Fibroblast of the aortic adventitia (primary cell): ENCODE data around the gene DCN. TPM values are rescaled to one million over a fixed set of nuclear protein-coding genes. Genes with fewer than 3 reads are reported as not detected.

ENCODE experiments used
- DNase-seq: peaks from one replicate; pipeline ENCODE4 v3.0.0-alpha.2; 2010; ENCODE audit warnings: low read depth
- H3K4me3 ChIP-seq: 2 replicates; pipeline ENCODE4 v1.5.1; 2011; ENCODE audit warnings: low read depth, mild to moderate bottlenecking, control low read depth, low read length, moderate library complexity
- CTCF ChIP-seq: IDR thresholded peaks from 2 replicates; pipeline ENCODE4 v1.5.1; 2011; ENCODE audit warnings: mild to moderate bottlenecking, low read length, control low read depth, inconsistent platforms; ENCODE audit not compliant: insufficient read depth
- total RNA-seq: library from RNA; depleted of rRNA; stranded (reverse); fragments of >200 nt; gene quantifications from 2 replicates; pipeline ENCODE4 v1.2.3, GENCODE V29; 2012; ENCODE audit warnings: low replicate concordance

The DCN gene
- total RNA-seq, 1 donor: 2,298 TPM

GRCh38 chr12:91109148-91109564 is 73.5 kb downstream of the DCN start:
- H3K4me3 ChIP-seq: peak overlapping the region; percentile 67
- peak; percentile 64 for TF ChIP-seq CTCF
- DNase-seq: peak; percentile 74

- H3K4me3 ChIP-seq: no peak overlapping the region
- no peak for DNase-seq
- no peak for TF ChIP-seq CTCF
Measured at GRCh38 chr12:91108196-91108755, 74.3 kb downstream of the DCN start.

- H3K4me3 ChIP-seq: no peak overlapping the region
- DNase-seq: no peak
- TF ChIP-seq CTCF: no peak
Measured at GRCh38 chr12:91106283-91106682, 76.3 kb downstream of the DCN start.

- TF ChIP-seq CTCF: no peak
- peak; percentile 42 for DNase-seq
- H3K4me3 ChIP-seq: no peak overlapping the region
Measured at GRCh38 chr12:91105807-91106206, 76.8 kb downstream of the DCN start.

GRCh38 chr12:91104812-91105466 is 77.7 kb downstream of the DCN start:
- no peak overlapping the region for H3K4me3 ChIP-seq
- TF ChIP-seq CTCF: no peak
- no peak for DNase-seq

GRCh38 chr12:91103624-91104023 is 79.0 kb downstream of the DCN start:
- DNase-seq: no peak
- H3K4me3 ChIP-seq: no peak overlapping the region
- TF ChIP-seq CTCF: no peak
